HT1080 (cell line): ENCODE data around the gene BABAM2. TPM values are rescaled to one million over a fixed set of nuclear protein-coding genes. Genes with fewer than 3 reads are reported as not detected.

ENCODE experiments used
- DNase-seq: peaks from one replicate; pipeline ENCODE4 v3.0.0-alpha.2; 2015; ENCODE audit warnings: low read depth
- total RNA-seq: library from RNA; depleted of rRNA; stranded (reverse); fragments of >200 nt; shearing (Covaris generic); gene quantifications from 2 replicates; pipeline ENCODE4 v1.2.3, GENCODE V29; 2014

Gene BABAM2
- total RNA-seq, 1 experiment from 2014 or later = 31.8 TPM

GRCh38 chr2:28187186-28187585 lies 296.7 kb downstream of the BABAM2 start:
- DNase-seq = no peak

- DNase-seq = no peak
These were observed 297.9 kb downstream of the BABAM2 start for GRCh38 chr2:28188436-28188835.

DNA sequence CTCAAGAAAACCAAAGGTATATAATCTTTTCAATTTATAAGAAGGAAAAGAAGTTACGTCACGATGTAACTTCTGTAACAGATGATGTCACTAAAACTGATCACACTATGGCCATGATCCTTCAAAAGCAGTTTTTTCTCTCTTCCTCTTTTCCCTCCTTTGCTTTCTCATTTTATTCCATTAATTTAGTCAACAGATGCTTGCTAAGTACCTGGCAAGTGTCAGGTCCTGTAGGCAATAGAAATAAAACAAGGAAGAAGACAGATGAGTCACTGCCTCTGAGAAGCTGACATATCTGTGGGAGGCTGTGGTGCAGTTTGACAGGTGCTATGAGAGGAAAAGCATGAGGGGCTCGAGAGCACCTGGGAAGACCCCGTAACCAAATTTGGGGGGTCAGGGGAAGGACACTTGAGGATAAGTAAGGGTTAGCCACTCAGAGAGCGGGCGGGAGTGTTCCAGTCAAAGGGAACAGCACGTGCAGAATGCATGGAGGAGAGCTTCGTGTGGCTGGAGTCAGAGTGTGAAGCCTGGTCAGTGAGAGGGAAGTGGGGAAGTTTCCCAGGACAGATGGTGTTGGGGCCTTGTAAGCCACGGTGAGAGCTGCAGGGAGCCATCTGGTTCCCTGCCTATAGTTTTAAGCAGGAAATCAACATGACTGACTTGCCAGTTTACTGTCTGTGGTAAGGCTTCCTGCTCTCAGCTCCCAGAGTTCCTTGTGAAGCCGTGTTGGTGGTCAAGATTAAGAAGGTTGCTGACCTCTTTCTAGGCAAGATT lies 303.3 kb downstream of the BABAM2 start:
- DNase-seq = peak; percentile 36

DNA sequence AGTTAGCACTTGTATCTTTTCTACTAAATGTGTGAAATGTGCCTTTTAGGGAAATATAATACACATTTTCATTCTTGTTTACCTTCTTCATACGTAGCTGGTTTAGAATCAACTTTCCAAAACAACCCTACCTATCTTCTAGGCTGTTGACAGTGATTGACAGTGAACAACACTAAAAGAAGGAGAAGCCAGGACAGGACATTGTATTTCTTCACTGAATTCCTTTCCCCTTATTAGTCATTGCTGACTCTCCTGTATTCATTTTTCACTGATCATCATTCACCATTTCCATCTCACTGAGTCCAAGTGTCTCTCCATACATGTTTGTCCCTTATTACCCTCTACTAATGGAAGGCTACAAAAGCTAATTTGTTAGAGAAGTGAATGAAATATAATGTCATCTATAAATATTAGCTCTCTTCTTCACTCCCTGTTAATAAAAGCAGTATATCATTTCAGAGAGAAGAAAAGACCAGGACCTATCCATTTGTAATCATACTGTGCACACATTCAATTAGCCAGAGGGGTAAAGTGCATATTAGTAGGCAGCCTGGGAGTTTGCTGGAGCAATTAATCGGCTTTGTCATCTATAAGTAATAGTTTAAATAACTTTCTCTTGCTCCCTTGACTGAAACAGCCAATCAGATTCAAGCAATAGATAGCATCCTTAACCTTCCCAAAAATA lies 309.6 kb downstream of the BABAM2 start:
- no peak for DNase-seq

GRCh38 chr2:28201671-28202180 lies 311.2 kb downstream of the BABAM2 start:
- no peak for DNase-seq

DNA sequence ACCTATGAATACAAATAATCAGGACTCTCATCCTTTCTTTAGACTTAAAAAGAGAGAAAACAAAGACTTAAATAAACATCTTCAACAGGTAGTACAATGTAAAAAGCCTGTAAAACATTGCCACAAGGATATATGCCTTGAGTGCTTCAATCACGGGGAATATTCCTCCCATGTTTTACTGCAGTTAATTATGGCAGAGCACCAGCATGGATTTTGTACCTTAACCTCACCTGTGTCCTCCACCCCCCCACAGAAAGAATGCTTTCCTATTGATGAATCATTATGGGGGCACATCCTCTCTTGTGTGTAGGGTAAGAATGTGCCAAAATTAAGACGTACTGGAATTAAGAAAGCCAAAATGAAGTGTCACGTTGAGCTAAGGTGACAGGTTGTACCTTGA lies 312.2 kb downstream of the BABAM2 start:
- no peak for DNase-seq

- DNase-seq = no peak
These were observed 316.2 kb downstream of the BABAM2 start for GRCh38 chr2:28206762-28207161.

GRCh38 chr2:28209261-28209691 lies 318.7 kb downstream of the BABAM2 start:
- peak; percentile 25 for DNase-seq

DNA sequence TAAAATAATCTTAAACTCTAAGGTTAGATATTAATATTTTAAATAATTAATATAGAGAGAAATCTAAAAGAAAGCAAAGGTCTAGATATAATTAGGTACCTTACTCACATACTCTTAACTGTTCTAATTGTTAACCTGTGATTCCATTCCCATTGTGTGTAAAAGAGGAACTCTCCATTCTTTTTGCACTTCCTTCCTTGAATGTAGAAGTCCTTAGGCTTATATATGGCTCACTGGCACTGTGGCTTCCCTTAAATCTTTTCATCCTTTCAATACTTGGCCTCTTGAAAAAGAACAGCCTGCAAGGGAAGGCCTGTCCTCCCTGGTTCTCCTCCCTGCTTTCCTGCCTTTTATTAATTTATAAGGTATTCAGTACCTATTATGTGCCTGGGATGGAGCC lies 319.3 kb downstream of the BABAM2 start:
- DNase-seq = no peak

- DNase-seq = no peak
These were observed 320.0 kb downstream of the BABAM2 start for GRCh38 chr2:28210535-28210934.

GRCh38 chr2:28216331-28216730 lies 325.8 kb downstream of the BABAM2 start:
- DNase-seq = no peak

GRCh38 chr2:28217042-28217740 lies 326.7 kb downstream of the BABAM2 start:
- no peak for DNase-seq

DNA sequence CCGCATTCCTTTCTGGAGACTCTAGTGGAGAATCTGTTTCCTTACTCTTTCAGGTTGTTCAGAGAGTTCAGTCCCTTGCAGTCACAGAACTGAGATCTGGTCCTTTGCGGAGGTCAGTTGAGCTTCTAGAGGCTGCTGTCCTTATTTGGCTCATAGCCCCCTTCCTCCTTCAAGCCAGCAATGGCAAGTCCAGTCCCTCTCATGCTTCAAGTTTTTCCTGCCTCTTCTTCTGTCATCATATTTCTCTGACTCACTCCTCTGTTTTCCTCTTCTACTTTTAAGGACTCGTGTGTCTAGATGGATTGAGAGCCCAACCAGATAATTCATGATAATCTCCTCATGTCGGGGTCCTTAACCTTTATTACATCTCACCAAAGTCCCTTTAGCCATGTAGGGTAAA lies 328.6 kb downstream of the BABAM2 start:
- peak; percentile 35 for DNase-seq

- DNase-seq = no peak
These were observed 329.3 kb downstream of the BABAM2 start for GRCh38 chr2:28219758-28220368.

DNA sequence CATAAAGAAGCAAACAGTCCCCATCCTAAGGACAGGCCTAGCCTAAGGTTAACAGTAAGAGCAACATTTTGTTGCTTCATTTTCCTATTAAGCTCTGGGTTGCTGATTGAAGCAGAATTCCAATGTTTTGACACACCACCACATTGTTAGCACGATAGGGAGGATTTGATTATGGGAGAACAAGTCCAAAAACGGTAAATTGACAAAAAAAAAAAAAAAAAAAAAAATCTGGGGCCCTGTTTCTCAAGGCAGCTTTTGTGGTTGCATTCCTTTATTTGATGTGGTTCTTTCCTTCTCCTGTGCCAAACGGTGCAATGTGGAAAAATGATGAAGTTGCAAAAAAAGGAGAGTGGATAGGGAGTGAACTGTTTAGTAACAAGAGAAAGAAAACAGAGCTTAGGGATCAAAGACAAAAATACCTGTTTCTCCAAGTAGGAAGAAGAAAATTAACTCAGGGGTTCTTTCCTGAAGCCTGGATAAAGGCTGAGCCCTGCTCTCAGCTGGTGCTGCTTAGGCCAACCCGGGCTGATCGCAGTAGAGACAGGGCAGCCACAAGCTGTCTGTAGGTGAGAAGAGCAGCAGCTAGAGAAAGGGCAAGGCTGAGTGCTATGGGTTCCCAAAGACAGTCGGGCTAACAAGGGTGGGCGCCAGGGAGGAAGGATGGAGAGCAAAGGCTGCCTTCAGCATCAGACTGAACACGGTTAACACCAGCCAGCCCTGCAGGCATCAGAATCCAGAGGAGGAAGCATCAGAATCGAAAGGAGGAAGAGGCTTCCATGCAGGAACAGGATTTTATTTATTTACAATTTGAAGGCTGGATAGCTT lies 334.3 kb downstream of the BABAM2 start:
- DNase-seq = peak; percentile 83

- DNase-seq = no peak
These were observed 335.0 kb downstream of the BABAM2 start for GRCh38 chr2:28225473-28226080.

DNA sequence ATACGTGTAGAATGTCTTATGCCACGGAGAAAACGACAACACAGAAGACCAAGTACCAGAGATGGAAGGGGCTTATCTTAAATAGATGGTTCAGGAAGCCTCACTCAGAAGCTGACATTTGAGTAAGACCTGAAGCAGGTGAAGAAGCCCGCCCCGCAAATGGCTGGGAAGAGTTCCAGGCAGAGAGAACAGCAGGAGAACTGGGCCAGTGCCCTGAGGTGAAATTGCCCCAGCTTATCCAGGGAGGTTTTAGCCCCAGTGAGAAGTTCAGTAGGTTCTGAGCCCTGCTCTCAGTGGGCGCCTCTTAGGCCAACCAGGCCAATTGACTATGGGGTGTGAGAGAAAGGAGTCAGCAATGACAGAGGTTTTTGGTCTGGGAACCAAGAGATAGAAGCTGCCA lies 336.0 kb downstream of the BABAM2 start:
- DNase-seq = no peak

DNA sequence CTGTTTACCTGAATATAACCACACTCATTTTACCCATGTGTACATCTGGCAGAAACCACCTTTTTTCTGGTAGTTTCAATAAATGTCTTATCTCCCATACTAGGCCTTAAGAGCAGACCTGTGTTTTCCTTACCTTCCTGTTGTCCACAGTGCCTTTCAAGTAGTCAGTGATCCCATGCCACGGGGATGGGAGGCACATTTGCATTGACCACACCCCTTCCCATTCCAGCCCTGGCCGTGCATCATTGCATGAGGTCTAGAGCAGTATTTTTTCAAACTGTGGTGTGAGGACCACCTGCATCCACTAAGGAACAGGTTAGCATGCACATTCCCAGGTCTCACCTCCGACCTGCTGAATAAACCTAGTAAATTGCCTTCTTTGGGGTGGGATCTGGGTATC lies 337.0 kb downstream of the BABAM2 start:
- DNase-seq = no peak

DNA sequence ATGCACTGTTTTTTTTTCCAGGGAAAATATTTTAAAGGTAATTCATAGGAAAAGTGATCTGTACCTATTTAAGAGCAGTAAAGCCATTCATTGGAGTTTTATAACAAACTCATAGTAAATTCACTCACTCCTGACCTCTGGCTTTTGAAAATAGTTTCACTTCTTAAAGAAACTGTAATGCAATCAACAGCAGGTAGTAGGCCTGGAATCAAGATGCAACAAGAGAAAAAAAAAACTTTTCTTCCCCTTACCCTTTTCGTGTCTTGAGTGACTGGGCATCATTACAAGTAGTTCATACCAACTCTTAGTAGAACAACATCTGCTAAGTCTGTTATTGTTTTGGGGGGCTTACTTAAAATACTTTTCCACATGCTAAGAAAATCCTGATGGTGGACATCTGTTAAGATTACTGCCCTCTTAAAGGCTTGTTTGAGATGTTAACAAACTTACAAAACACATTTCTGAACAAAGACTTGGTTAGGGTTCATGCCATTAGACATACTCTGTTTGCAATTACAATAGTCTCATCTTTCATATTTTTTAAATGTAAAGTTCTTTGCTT lies 338.0 kb downstream of the BABAM2 start:
- no peak for DNase-seq

DNA sequence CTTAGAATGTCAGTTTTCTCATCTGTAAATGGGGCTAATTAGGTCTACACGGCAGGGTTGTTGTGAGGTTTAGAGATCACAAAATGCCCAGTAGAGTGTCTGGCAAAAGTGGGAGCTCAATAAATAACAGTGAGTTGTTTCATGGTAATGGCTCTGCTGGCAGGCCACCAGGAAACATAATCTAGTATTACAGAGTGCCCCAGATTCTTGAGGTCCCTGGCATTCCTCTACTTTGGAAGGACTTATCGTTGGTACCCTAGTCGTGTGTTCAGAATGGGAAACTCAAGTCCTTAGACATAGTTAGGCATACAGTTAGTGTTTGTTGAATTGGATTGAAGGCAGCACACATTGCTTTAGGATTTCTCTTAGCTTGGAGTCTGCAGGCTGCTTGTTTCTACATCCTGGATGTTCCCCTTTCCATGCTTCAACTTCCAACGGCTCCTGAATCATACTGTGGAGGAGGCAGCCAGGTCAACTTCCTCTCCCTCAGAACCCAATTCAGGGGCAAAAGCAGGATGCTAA lies 340.6 kb downstream of the BABAM2 start:
- DNase-seq = peak; percentile 69
